Activated CD4-positive, alpha-beta memory T cell treated with anti-CD3 and anti-CD28 coated beads for 36 hours (primary cell): ENCODE data around the gene PPP3R1. TPM values are rescaled to one million over a fixed set of nuclear protein-coding genes. Genes with fewer than 3 reads are reported as not detected.

Source experiments
- CTCF ChIA-PET: fragments of 350-600 bp; sonication (Branson Sonifier 250); formaldehyde crosslinking; loops from one replicate; lab custom pipeline; 2021; ENCODE audit warnings: antibody characterized with exemption, inconsistent platforms; lab: Charles Lee
- POLR2A ChIA-PET: fragments of 350-600 bp; sonication (Branson Sonifier 250); formaldehyde crosslinking; loops from one replicate; lab custom pipeline; 2021; ENCODE audit warnings: antibody characterized with exemption; lab: Charles Lee
- DNase-seq: peaks from one replicate; pipeline ENCODE4 v3.0.0-alpha.2; 2020
- H3K27ac Mint-ChIP-seq: one replicate; pipeline ENCODE4 v1.8.0; 2021; ENCODE audit warnings: mixed read lengths
- H3K27me3 Mint-ChIP-seq: one replicate; pipeline ENCODE4 v1.8.0; 2021; ENCODE audit warnings: mixed read lengths
- H3K36me3 Mint-ChIP-seq: one replicate; pipeline ENCODE4 v1.8.0; 2021; ENCODE audit warnings: mixed read lengths
- H3K4me1 Mint-ChIP-seq: one replicate; pipeline ENCODE4 v1.8.0; 2021; ENCODE audit warnings: low read depth, mixed read lengths
- H3K4me3 Mint-ChIP-seq: one replicate; pipeline ENCODE4 v1.8.0; 2021; ENCODE audit warnings: mild to moderate bottlenecking, mixed read lengths
- H3K9me3 Mint-ChIP-seq: one replicate; pipeline ENCODE4 v1.8.0; 2021; ENCODE audit warnings: mixed read lengths
- intact Hi-C: fragments of 100-400 bp; cut with micrococcal nuclease; formaldehyde crosslinking; loops from one replicate; pipeline ENCODE4 v1.15.1; 2023
- total RNA-seq, 2 experiments: library from RNA; stranded (reverse); gene quantifications; one replicate each; pipeline ENCODE4 v1.2.3, GENCODE V29; 2021

PPP3R1 gene
- total RNA-seq, 2 experiments from 2014 or later = 76.2 to 76.6 TPM

DNA sequence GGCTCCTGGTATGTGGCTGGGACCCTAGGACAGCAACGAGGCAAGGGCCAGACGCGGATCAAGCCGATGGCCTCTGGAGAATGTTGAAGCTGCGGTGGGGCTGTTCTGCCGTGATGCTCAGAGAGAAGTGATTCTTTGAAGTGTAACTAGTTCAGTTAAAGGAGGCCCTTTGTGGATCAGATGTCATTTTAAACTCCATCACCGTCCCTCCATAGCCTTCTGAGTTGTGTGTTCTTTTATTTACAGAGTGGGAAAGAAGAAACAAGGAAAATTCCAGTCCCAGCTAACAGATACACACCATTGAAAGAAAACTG lies 94.2 kb downstream of the PPP3R1 start:
- POLR2A ChIA-PET = interaction anchor here (0.7 to 1.3 kb wide), 7 partner anchors 9 to 283 kb away, joined by 3 to 12 read pairs (median 4); partner anchors contain the start of gene PPP3R1
- CTCF ChIA-PET = interaction anchor here (0.7 to 2.4 kb wide), 6 partner anchors 28 to 124 kb away, joined by 3 to 18 read pairs (median 6); partner anchors contain the start of gene C1D
- Mint-ChIP-seq H3K27ac (peak overlapping the region; percentile 99), H3K4me3 (peak overlapping the region; percentile 95), H3K36me3 (peaks cover 28% of the 10 kb centered on the region), H3K4me1 (peaks cover 36% of the 10 kb centered on the region), H3K27me3 (no peaks in the 10 kb centered on the region), H3K9me3 (no peaks in the 10 kb centered on the region)
- no peak for DNase-seq
- intact Hi-C loops = loop anchor here (10.0 kb wide), 1 partner anchor 577 kb away; the partner anchor contains the start of gene ARHGAP25

DNA sequence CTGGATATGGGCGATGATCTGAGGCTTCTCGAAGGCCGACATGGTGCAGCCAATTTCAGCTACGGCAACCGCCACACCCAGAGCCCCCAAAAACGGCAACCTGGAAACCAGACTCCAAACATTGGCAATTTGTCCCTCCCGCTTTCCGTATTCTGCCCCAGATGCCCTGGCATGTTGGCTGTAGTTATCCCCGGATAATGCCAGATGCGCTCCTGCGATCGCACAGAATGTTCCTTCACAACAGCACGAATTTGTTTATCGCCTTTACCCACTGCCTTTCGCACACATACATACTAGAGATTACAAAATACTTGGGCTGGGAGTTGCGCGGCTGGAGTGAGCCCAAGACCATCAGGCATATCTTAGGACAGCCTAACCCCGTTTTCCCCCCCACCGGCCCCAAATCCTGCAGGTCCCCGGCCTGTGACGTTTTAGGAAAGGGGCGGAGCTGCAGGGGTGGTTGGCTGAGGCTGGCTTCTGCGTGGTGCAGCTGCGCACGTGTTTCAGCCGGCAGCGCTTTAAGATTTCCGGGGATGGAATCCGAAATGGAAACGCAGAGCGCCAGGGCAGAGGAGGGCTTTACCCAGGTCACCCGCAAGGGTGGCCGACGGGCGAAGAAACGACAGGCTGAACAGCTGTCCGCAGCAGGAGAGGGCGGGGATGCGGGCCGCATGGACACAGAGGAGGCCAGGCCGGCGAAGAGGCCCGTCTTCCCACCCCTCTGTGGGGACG lies 94.8 kb downstream of the PPP3R1 start, which contains the start of gene PNO1:
Gene PNO1, plus strand, starts transcription at position 487 of the 732 bp plus-strand sequence. Its CDS starts 47 bp downstream, at position 534.
- no peaks in the 10 kb centered on the region for H3K9me3 Mint-ChIP-seq
- POLR2A ChIA-PET = interaction anchor here (0.7 to 1.3 kb wide), 10 partner anchors 9 to 283 kb away, joined by 3 to 12 read pairs (median 4); partner anchors contain the start of genes C1D and PPP3R1
- peaks cover 26% of the 10 kb centered on the region for H3K36me3 Mint-ChIP-seq
- peak within 1 kb of the TSS; percentile 95 for H3K4me3 Mint-ChIP-seq
- intact Hi-C loops = loop anchor here (1.0 to 10.0 kb wide), 7 partner anchors 33 to 577 kb away; partner anchors contain the start of genes APLF, ARHGAP25, C1D and FBXO48
- H3K27me3 Mint-ChIP-seq = no peaks in the 10 kb centered on the region
- peak within 1 kb of the TSS; percentile 99 for H3K27ac Mint-ChIP-seq
- H3K4me1 Mint-ChIP-seq = peaks cover 42% of the 10 kb centered on the region
- peak; percentile 98 for DNase-seq
- CTCF ChIA-PET = interaction anchor here (0.7 to 2.4 kb wide), 7 partner anchors 27 to 125 kb away, joined by 3 to 18 read pairs (median 5); partner anchors contain the start of gene C1D

DNA sequence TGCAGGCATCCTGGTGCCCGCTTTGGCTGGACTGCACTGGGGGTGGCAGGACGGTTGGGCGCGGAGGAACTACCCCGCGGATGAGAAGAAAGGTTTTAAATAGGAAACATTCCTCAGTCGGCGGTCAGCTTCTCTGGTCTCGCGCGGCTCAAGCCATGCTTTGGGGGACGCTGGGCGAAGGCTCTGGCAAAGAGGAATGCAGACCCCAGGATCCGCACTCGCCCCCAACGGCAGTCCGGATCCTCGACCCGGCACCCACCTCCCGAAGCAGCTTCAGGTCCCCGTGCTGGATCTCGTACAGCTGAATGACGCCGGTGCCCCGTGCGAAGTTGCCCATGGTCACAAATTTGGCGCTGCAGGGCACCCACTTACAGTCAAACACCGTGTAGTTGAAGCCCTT lies 95.3 kb downstream of the PPP3R1 start:
- ChIA-PET POLR2A (interaction anchor here (0.8 to 1.3 kb wide), 4 partner anchors 93 to 100 kb away, joined by 3 to 12 read pairs (median 4); partner anchors contain the start of genes C1D and PPP3R1), CTCF (interaction anchor here (1.1 to 2.4 kb wide), 7 partner anchors 28 to 125 kb away, joined by 3 to 18 read pairs (median 6); partner anchors contain the start of gene PPP3R1)
- peak overlapping the region; percentile 95 for H3K4me3 Mint-ChIP-seq
- H3K9me3 Mint-ChIP-seq = no peaks in the 10 kb centered on the region
- intact Hi-C loops = loop anchor here (1.0 to 10.0 kb wide), 7 partner anchors 34 to 578 kb away; partner anchors contain the start of genes APLF, ARHGAP25, C1D and FBXO48
- peaks cover 47% of the 10 kb centered on the region for H3K4me1 Mint-ChIP-seq
- H3K27me3 Mint-ChIP-seq = no peaks in the 10 kb centered on the region
- H3K27ac Mint-ChIP-seq = peak overlapping the region; percentile 99
- peaks cover 21% of the 10 kb centered on the region for H3K36me3 Mint-ChIP-seq
- DNase-seq = no peak

DNA sequence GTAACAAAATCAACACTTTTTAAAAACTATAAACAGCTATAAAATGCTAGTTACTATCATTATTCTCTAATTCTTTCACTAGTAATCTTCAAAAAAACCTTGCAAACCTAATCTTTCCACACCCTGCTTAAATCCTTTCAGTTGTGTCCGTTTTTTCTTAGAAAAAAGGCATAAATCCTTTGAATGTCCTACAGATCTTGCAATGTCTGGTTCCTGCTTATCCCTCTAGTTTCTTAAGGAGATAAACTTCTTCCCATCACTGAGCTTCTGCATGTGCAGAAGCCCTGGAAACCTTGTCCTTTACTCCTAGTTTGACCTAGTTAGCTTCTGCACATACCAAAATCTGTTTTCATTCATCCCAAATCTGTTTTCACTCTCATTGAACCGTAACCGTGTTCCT lies 95.9 kb downstream of the PPP3R1 start:
- CTCF ChIA-PET = interaction anchor here (1.4 to 2.4 kb wide), 4 partner anchors 30 to 126 kb away, joined by 6 to 18 read pairs (median 8); partner anchors contain the start of gene PPP3R1
- H3K27me3 Mint-ChIP-seq = no peaks in the 10 kb centered on the region
- DNase-seq = no peak
- intact Hi-C loops = loop anchor here (2.0 to 10.0 kb wide), 3 partner anchors 34 to 578 kb away; partner anchors contain the start of genes ARHGAP25 and C1D
- H3K4me3 Mint-ChIP-seq = peak overlapping the region; percentile 95
- POLR2A ChIA-PET = interaction anchor here (0.8 to 1.1 kb wide), 2 partner anchors 94 kb away, joined by 3 to 5 read pairs; partner anchors contain the start of gene C1D
- H3K9me3 Mint-ChIP-seq = no peaks in the 10 kb centered on the region
- H3K27ac Mint-ChIP-seq = peak overlapping the region; percentile 99
- peaks cover 19% of the 10 kb centered on the region for H3K36me3 Mint-ChIP-seq
- peaks cover 53% of the 10 kb centered on the region for H3K4me1 Mint-ChIP-seq

DNA sequence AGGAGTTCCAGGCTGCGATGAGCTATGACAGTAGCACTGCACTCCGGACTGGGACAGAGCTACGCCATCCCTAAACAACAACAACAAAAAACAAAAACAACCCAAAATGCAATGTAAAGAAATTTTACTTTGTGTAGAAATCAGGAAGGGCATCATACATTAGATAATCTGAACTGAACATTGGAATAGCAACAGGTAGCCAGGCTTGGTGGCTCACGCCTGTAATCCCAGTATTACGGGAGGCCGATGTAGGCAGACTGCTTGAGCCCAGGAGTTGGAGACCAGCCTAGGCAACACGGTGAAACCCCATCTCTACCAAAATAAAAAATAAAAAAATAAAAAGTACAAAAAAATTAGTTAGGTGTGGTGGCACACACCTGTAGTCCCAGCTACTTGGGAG lies 96.7 kb downstream of the PPP3R1 start:
- H3K4me1 Mint-ChIP-seq = peaks cover 50% of the 10 kb centered on the region
- H3K36me3 Mint-ChIP-seq = peaks cover 11% of the 10 kb centered on the region
- no peak for DNase-seq
- no peaks in the 10 kb centered on the region for H3K9me3 Mint-ChIP-seq
- H3K27ac Mint-ChIP-seq = no peak overlapping the region
- ChIA-PET POLR2A (no interaction called here), CTCF (interaction anchor here (1.4 to 2.4 kb wide), 2 partner anchors 31 to 98 kb away, joined by 9 to 18 read pairs; partner anchors contain the start of gene PPP3R1)
- no peaks in the 10 kb centered on the region for H3K27me3 Mint-ChIP-seq
- no peak overlapping the region for H3K4me3 Mint-ChIP-seq
- intact Hi-C loops = loop anchor here (2.0 to 10.0 kb wide), 3 partner anchors 35 to 579 kb away; partner anchors contain the start of genes ARHGAP25 and C1D

DNA sequence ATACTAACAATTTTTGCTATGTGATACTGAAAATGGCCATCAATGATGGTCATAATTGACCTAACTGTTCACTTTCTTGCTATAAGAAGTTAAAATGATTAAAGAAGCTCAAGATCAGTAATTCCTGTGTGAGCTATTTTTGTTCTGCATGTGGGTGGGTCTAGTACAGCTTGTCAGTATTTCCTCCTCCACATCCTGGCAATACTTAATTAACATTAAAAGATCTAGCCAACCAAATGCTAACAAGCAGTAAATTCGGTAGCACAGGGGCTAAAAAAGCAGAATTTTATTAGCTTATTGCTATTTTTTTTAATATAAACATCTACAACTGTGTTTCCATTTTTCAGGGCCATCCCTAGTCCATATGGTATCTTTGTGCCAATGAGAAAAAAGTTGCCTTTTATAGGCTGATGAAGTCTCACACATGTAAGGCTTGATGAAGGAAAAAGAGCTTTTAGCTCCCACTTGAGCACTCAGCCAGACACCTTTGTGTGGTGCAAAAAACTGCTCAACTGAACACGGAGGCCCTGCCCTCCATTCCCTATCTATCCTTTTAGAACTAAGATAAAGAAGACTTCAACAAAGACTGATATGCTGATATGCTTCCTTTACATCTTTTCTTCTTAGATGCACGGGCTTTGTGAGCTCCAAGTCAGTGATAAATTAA lies 99.5 kb downstream of the PPP3R1 start:
- Mint-ChIP-seq H3K36me3 (peaks cover 2% of the 10 kb centered on the region), H3K4me3 (no peak overlapping the region), H3K27me3 (no peaks in the 10 kb centered on the region), H3K27ac (peak overlapping the region; percentile 80), H3K9me3 (no peaks in the 10 kb centered on the region), H3K4me1 (peaks cover 35% of the 10 kb centered on the region)
- ChIA-PET POLR2A (interaction anchor here (0.9 to 1.1 kb wide), 2 partner anchors 36 to 99 kb away, joined by 3 to 4 read pairs; partner anchors contain the start of gene PPP3R1), CTCF (interaction anchor here (0.5 to 1.3 kb wide), 9 partner anchors 27 to 289 kb away, joined by 3 to 6 read pairs (median 3); no protein-coding TSS in a partner anchor)
- intact Hi-C loops = loop anchor here (10.0 kb wide), 1 partner anchor 582 kb away; the partner anchor contains the start of gene ARHGAP25
- no peak for DNase-seq

DNA sequence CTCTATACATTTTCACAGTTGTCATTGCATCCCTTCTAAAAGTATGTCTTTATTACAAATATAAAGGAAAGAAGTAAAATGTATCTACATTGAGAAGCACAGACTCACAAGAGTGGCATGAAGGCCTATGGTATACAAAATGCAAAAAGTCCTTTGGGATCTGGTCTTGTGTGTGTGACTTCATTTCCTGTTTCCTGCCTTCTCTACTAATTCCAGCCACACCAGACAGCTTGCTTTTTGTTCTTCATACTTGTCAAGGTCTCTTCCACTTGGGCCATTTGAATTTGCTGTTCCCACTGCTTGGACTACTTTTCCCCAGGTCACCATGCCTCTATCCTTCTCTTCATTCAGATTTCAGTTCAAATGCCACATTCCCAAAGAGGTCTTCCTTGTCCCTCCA lies 101.3 kb downstream of the PPP3R1 start:
- H3K4me1 Mint-ChIP-seq = peaks cover 29% of the 10 kb centered on the region
- H3K36me3 Mint-ChIP-seq = no peaks in the 10 kb centered on the region
- H3K4me3 Mint-ChIP-seq = no peak overlapping the region
- CTCF ChIA-PET = interaction anchor here (1.5 kb wide), 1 partner anchor 29 kb away, joined by 4 read pairs; no protein-coding TSS in a partner anchor
- POLR2A ChIA-PET = no interaction called here
- no peak for DNase-seq
- no peaks in the 10 kb centered on the region for H3K9me3 Mint-ChIP-seq
- H3K27ac Mint-ChIP-seq = no peak overlapping the region
- intact Hi-C loops = loop anchor here (10.0 kb wide), 1 partner anchor 584 kb away; the partner anchor contains the start of gene ARHGAP25
- H3K27me3 Mint-ChIP-seq = no peaks in the 10 kb centered on the region

DNA sequence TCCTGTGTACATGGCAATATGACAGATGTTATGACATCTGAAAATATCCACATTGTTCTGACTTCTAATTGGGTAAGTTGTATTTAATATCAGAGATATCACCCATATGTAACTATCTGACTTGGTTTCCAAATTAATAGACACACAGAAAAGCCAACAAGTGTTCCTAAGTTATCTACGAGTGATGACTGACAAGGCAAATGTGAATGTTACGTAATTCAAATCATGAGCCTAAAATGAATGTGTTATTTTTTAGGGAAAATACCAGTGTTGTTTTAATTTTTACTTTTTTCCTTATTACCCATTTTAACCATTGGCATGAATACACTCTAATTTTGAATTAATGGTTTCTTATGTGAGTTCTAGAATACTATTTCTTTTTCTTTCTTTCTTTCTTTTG lies 110.5 kb downstream of the PPP3R1 start:
- intact Hi-C loops = no loop called here
- Mint-ChIP-seq H3K9me3 (no peaks in the 10 kb centered on the region), H3K27me3 (no peaks in the 10 kb centered on the region), H3K4me1 (no peaks in the 10 kb centered on the region), H3K4me3 (no peak overlapping the region), H3K27ac (no peak overlapping the region), H3K36me3 (peaks cover 10% of the 10 kb centered on the region)
- DNase-seq = no peak
- ChIA-PET CTCF (no interaction called here), POLR2A (no interaction called here)

DNA sequence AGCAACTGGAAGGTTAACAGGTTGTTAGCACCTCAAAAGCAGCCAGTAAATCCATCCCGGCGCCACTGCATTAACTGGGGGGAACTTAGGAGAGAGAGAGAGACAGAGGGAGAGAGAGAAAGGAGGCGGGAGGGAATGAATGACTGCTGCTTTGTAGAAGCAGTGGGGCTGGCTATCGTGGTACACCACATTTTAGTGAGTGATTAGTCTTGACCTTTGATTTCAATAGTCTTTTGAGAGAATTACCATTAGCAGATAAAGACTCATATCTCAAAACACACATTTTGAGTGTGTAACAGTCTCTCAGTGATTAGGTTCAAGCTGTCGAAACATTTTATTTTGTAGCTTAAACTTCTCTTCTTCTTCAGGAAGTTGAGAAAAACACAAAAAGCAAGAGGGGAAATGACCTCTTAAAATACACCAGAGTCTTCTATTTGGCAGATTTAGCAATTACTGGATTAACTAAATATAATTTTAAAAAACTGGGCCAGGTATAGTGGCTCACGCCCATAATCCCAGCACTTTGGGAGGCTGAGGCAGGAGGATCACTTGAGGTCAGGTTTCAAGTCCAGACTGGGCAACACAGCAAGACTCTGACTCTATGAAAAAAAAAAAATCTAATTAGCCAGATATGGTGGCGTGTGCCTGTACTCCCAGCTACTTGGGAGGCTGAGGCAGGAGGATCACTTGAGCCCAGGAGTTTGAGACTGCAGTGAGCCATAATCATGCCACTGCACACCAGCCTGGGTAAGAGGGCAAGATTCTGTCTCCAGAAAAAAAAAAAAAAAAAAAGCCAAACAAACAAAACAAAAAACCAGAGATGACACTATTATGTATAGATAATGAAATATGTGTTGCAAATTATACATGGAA lies 116.6 kb downstream of the PPP3R1 start:
- H3K27ac Mint-ChIP-seq = no peak overlapping the region
- DNase-seq = no peak
- ChIA-PET CTCF (interaction anchor here (0.7 to 1.6 kb wide), 3 partner anchors 13 to 147 kb away, joined by 3 to 12 read pairs (median 4); no protein-coding TSS in a partner anchor), POLR2A (no interaction called here)
- no peaks in the 10 kb centered on the region for H3K4me1 Mint-ChIP-seq
- no peaks in the 10 kb centered on the region for H3K27me3 Mint-ChIP-seq
- H3K9me3 Mint-ChIP-seq = no peaks in the 10 kb centered on the region
- no peak overlapping the region for H3K4me3 Mint-ChIP-seq
- peaks cover 15% of the 10 kb centered on the region for H3K36me3 Mint-ChIP-seq
- intact Hi-C loops = no loop called here

DNA sequence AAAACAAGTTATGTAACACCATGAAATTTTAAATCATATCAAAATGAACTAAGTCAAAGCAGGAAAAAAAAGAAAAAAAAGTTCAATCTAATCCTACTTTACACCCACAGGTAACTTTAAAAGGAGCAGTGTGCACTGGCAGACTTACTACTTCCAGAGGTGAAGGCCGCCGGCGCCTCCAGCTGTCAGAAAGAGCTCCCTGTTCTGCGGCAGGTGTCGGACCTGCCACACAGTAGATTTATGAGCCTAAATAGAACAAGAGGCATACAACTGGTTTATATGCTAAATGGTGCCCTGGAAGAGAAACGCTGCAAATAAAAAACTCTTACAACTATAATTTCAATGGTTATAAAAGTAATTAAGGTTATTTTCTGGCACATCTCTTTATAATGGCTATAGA lies 117.8 kb downstream of the PPP3R1 start:
- DNase-seq = no peak
- ChIA-PET POLR2A (interaction anchor here (0.5 kb wide), 1 partner anchor 62 kb away, joined by 3 read pairs; no protein-coding TSS in a partner anchor), CTCF (interaction anchor here (4.4 kb wide), 1 partner anchor 12 kb away, joined by 26 read pairs; no protein-coding TSS in a partner anchor)
- no peaks in the 10 kb centered on the region for H3K9me3 Mint-ChIP-seq
- H3K27ac Mint-ChIP-seq = no peak overlapping the region
- H3K4me3 Mint-ChIP-seq = no peak overlapping the region
- H3K4me1 Mint-ChIP-seq = no peaks in the 10 kb centered on the region
- intact Hi-C loops = no loop called here
- peaks cover 16% of the 10 kb centered on the region for H3K36me3 Mint-ChIP-seq
- H3K27me3 Mint-ChIP-seq = no peaks in the 10 kb centered on the region
